HS-27A (cell line): Measurements from ENCODE around the gene SEZ6L.
A peak's percentile ranks its signal among the peaks of the same experiment; 100 is the strongest.
"Not testable (repeated sequence)": the region's sequence is repeated elsewhere in the genome, so short reads cannot be mapped to it uniquely, and the experiment has no call there.

Experiments
- DNase-seq: peaks from one replicate; pipeline ENCODE4 v3.0.0-alpha.2; 2012; ENCODE audit warnings: low read depth, missing footprints

SEZ6L gene

DNA sequence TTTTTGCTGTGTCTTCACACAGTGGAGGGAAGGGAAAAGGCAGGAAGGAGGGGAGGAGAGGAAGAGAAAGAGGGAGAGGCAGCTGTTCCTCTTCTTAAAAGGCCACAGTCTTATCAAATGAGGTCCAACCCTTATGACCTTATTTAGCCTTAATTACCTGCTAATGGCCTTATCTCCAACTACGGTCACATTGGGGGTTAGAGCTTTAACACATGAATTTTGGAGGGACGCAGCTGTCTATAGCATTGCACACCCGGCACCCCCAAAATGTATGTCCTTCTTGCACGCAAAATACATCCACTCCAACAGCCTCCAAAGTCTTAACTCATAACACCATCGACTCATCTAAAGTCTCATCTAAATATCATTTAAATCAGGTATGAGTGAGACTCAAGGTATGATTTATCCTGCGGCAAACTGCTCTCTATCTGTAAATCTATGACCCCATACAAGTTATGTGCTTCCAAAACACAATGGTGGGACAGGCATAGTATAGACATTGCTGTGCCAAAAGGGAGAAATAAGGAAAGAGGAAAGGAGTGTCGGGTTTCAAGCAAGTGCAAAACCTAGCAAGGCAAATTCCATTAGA, 214.8 kb downstream of the SEZ6L start:
- no peak for DNase-seq

DNA sequence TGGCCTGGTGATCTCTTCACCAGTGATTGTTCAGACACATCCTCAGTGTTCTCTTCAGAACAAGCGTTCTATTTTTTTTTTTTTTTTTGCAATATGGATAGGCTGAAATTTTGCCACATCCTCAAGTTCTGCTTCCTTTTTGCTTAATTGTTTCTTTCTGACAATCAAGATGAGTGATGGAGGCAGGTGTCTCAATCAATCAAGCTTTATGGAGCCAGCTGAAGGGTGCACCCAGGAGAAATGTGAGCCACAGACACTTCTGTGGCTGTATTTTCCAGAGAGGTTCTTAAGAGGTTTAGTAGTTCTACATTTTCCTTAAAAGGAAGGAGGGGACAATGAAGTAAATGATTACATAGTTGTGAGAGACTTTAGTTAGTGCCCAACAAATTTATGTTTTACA, 215.9 kb downstream of the SEZ6L start:
- no peak for DNase-seq

DNA sequence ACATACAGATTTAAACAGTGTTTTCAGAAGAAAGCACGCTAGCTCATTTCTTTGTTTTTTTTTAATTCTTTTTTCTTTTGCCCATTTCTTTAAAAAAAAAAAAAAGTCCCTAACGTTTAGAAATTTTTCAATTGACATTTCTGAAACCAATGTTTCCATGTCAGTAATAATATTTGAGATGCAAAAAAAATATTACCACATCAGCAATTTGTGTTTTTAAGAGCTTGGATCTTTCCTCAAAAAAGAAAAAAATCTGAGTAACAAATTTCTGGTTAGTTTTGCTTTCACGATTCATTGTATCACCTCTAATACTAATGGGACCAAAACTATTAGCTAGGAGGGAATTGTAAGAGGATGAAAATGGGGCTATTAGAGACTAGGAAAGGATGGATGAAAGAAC, 219.9 kb downstream of the SEZ6L start:
- DNase-seq, result no peak

DNA sequence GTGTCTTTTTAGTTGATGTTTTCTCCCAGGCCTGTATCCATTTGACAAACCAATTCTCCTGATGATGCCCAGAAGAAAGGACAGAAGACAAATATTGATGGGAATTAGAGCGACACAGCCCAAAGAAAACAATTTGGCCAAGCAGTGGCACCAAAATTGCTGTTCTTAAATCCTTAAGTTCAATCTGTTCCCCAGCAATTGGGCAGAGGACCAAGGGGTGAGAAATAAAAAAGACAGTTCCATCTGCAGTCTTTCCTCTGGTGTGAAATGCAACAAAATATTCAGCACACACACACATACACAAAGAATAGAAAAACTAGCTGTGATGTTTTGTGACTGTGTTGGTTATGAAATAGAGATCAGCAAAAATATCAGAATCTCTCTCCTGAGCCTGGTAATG, 221.8 kb downstream of the SEZ6L start:
- DNase-seq, result no peak

DNA sequence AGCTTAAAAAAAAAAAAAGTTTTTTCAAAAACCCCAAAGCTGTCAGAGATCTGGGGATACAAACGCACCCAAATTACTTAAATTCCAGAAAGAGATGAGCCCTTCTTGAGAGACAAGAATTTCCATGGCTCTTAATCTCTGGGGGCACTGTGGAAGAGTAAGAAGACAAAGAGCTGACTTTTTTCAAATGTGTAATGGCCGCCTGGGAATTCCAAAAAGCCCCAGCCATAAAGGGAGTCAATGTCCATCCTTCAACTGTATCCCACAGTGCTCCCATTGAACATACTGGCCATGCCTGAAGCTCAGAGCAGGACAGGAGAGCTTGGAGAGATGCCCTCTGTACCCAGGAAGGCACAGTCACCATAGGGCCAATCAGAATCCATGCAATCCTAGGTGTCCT, 222.4 kb downstream of the SEZ6L start:
- no peak for DNase-seq

DNA sequence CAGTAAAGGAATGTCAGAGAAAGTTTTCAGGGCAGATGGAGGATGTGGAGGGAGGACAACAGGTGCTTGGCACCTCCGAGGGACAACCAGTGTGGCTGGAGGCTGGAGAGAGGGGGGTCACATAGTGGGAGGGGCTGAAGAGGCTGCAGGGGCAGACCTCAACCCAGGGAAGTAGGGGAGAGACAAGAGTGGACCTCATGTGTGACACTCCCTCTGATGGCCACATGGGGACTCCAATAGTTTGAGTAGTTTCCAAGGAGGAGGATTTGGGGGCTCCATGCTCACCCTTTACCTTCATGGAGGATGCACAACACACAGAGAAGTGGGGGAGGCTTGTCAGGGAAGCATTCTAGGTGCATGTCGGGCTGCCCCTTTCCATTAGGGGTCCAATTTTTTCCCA, 224.7 kb downstream of the SEZ6L start:
- DNase-seq, result no peak

DNA sequence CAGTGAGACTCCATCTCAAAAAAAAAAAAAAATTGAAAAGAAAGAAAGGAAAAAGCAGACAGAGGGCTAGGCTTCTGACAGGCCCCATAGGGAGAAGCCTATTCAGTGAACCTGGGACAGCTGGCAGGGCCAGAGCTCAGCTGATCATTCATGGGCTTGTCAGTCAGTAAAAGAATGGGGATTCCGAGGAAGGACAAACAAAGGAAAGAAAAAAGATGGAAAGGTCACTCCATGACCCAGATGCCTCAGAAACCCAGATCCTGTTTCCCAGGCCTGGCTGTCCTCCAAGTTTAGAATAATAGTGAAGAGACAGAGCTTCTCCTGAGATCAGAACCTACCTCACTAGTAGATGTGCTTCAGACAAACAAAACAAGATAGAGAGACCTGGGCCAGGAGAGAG, 225.5 kb downstream of the SEZ6L start:
- no peak for DNase-seq

DNA sequence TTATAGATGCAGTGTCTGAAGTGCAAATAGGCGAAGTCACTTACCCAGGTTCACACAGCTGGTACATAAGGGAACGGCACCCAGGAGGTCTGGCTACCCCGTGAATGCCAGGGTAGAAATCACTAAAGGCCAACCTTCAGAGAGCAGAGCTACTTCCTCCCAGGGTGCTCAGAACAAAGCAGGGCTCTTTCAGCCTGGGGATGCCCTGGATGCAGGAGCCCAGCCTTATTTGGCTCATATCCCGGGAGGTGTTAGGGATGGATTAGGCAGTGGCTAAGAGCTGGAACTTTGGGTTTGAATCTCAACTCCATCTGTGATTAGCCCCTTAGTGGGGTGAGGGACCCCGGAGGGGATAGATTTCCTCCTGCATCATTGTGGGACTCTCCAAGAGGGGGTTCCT, 226.7 kb downstream of the SEZ6L start:
- no peak for DNase-seq

DNA sequence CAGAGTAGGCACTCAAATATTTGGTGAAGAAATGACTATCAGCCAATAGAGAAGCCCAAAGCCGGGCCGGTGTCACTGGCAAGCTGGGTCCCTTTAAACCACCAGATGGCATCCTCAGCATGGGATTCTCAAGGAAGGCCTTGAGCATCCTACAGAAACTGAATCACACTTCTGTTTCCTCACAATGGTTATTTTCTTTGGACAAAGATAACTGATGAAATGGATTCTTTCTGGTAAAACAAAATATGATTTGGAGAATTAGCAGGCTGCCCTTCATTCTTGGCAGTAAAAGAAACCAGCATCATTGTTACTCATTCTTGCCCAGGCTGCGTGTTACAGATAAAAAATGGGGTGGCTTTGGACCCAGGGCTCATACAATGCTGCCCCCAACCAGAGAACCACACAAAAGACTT, 229.5 kb downstream of the SEZ6L start:
- DNase-seq, result no peak

DNA sequence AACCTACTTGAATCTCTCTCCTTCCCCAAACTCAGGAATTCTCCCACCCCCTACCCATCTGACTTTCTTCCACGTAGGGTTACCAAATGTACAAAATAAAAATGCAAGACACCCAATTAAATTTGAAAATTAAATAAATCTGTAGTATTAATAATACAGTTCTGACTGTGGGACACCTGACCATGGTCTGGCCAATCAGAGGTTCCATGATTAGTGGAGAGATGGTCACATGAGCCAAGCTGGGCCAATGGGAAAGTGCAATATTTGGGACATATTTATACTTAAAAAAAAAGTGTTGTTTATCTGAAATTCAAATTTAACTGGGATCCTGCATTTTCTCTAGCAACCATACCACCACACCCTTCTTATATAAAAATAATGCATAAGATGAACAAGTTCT, 230.0 kb downstream of the SEZ6L start:
- no peak for DNase-seq

DNA sequence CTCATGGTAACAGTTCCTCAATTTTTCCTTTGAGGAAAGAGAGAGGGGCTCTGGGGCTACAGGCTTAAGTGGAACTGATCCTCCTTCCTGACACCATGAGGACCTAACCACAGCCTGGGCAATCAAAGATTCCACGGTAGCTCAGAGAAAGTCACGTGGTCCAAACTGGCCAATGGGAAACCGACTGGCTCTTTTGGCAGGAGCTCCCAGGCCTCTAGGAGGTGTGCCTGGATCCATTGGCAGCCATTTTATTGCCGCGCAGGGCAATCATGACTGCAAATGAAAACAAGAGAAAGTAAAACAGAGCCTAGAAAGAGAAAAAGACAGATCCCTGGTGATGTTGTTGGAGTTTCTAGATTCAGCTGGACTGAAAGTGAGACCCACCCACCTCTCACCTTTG, 232.5 kb downstream of the SEZ6L start:
- DNase-seq, result no peak

DNA sequence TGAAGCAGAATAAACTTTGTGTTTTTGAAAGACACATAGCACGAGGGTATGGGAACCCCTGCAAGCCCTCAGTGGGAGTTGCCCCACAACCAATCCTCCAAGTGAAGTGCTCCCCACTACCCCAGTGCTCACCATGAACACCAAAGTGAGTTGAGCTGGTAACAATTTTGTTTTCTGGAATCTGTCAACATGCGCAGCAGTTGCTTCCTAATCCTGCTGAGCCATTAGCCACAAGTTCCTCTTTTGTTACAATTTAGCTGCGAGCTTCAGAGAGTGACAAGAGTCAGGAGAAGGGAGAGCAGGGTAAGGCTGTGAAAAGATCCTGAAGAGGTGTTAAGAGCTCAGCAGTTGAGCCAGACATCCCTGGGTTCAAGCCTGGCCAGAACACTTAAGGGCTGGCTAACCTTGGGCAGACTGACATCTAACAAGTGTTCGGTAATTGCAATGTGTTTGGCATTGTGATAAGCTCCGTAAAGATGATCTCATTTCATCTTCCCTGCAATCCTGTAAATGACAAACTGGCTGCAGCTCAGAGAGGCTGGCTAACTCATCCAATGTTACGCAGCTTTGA, 235.7 kb downstream of the SEZ6L start:
- no peak for DNase-seq

DNA sequence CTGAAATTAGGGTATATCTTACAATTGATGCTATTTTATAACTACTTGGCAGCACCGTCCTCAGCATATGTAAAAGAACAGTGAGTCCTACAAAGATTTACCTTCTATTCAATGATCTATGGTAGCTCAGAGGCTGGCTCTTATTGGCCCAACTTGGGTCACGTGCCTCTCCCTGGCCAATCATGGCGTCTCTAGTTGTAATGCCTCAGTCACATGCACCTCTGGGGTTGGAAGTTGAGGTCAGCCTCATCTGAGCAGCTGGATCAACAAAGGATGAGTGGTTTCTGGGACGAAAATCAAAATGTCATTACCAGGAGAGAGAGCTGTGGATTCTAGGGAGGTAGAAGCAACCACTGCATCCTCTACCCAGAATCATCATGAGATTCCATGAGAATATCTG, 236.9 kb downstream of the SEZ6L start:
- no peak for DNase-seq

DNA sequence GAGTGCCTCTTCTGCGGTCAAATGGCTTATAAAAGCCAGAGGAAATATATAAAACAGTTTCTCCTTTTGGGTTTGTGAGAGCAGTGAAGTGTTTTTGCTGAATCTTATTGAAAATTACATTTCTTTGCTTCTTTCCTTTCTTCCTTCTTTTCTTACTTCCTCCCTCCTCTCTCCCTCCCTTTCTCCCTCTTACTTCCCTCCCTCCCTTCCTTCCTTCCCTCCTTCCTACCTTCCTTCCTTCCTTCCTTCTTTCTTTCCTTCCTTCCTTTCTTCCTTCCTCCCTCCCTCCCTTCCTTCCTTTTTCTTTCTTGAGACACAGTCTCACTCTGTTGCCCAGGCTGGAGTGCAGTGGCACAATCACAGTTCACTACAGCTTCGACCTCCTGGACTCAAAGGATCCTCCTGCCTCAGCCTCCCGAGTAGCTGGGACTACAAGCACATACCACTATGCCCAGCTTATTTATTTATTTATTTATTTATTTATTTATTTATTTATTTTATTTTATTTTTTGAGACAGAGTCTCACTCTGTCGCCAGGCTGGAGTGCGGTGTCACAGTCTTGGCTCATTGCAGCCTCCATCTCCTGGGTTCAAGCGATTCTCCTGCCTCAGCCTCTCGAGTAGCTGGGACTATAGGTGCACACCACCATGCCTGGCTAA, 239.4 kb downstream of the SEZ6L start:
- not testable (repeated sequence) for DNase-seq

DNA sequence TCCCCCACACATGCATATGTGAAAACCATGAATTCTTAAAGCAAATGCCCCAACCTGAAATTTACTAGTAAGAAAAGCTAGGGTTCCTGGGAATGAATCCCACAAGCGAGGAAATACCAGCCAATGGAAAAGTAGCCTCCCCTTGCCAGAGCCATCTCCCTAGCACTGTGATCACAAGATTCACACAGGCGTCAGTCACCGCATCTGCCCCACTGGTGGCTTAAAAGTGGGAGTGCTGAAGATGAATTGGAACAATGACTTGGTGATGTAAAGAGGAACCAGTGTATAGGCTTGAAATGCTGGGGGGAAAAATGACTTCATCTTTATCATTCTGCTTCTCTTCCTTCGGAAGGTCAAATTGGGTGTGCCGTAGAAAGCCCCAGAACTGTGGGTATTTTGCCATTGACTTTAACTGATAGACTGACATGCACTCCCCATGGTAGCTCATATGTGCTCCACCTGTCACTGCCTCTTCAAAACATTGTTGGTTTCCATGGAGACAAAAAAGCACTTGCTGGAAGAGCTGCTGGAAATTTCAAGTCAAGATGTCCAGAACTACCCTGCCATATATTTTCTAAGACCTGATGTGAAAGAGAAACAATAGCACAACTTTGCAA, 240.6 kb downstream of the SEZ6L start:
- DNase-seq, result no peak

DNA sequence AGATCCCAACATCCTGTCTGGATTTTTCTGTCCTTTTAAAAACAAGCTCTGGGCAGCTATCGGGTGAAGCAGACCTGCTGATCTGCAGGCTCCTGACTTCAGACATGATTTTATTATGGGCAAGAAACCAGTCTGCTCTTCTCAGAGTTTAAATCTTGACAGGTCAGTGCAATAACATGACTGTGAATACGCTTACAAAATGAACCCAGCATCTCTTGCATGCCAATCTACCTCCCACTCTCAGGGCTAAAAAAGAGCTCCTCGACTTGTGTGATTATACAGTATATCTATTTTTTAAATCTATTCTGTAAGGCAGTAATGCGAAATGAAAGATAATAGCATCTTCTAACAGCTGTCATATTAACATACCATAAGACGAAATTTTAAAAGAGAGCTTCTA, 241.1 kb downstream of the SEZ6L start:
- DNase-seq, result no peak

DNA sequence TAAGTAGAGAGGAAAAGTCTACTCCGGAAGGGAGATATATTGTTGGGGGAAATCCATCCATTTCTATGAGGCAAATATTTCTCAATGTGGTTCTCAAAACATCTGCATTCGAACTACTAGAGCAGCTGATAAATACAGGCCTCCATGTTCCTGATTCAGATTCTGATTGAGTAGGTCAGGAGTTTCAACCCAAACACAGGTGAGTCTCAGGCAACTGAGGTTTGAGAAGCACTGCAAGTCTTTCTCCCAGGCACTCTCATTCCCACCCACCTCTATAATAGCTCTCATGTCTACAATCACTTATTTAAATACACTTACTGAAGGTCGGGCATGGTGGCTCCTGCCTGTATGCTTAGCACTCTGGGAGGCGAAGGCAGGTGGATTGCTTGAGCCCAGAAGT, 245.1 kb downstream of the SEZ6L start:
- no peak for DNase-seq

DNA sequence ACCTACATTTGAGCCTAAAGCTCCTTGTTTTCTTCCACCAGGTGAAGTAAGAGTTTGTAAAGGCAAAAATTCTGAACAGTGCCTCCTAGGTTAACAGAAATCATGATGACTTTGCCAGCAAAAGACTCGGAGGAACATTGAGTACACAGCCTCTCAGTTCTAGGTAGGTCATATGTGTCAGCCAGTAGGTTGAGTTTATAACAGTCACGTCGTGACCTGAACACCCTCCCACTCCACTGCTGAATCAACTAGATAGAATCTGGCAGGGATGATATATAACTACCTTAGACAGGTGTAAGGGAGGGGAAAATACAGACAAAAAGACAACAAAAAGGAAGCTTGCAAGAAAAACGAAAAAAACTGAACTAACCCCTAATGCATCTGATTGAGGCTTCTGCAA, 247.0 kb downstream of the SEZ6L start:
- no peak for DNase-seq

DNA sequence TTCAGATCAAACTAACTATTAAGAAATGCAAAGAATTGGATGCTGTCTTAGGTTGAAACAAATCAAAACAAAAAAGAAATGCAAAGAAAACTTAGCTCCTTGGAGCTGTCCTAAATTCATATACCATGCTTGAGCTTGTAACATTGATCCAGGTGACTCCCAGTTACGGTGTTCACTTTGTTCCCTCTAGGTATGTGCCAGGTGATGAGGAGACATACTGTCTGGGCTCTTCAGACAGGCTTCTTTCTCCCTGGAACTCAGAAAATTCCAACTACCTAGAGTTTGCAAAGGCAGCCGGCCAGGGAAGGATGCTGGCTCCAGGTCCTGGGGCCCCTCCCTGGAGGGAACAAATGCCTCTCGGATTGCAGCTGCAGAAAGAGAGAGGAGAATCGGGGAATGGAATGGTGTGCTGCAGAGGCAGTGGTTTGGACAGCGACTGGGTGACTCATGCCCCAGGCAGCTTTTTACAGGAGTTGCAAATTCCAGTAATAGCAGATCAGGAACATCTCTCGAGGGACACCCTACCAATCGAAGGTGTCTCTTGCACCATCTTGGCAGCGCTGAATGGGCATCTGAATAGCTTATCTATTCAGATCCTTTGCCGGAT, 247.5 kb downstream of the SEZ6L start:
- peak; percentile 45 for DNase-seq

DNA sequence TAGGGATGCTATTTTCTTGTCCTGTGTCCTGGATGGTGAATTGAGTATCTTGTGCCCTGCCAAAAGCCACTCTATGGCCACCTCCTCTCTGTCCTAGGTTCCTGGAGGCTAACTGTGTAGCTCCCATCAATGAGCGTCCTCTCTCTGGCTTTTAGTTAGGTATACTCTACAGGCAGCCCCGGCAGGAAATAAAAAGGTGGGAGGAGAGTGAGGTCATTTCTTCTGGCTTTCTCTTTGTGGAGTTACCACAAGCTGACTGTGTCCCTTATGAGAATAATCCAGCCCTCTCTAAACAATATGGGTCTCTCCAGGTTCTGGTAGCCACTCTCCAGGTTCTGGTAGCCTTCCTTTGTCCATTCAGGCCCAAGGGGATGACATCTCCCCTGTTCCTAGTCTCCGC, 248.1 kb downstream of the SEZ6L start:
- DNase-seq, result no peak

DNA sequence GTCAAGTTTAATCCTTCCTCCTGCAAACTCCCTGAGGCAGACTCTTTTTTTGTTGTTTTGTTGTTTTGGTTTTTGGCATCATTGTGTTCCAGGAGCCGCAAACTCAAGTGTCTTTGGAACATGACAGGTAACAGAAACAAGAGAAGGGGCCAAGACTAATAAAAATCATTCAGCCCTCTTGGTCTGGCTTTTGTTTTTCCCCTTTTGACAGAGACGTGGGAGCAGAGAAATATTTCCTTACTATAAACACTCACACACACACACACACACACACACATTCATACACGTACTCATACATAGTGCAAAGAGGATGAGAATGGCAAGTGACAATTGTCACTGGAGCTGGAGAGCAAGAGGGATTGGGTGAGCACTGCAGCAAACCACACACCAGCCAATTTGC, 249.4 kb downstream of the SEZ6L start:
- DNase-seq, result no peak

DNA sequence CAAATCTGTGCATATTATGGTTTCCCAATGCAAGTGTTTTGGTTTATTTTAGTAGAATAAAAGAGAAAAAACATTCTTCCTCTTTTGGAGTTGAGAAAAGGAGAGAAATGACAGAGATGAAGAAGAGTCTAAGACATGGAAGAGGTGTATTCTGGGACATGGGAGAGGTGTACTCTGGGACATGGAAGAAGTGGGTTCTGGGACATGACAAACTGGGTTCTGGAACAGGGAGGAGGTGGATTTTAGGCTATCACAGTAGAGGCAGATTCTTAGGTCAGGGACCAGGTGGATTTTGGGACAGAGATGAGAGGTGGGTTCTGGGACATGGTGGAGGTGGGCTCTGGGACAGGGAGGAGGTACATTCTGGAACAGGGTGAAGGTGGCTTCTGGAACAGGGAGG, 257.7 kb downstream of the SEZ6L start:
- no peak for DNase-seq
